ENCODE data around the gene CD300LG. TPM values are rescaled to one million over a fixed set of nuclear protein-coding genes. Genes with fewer than 3 reads are reported as not detected.
A peak's percentile ranks its signal among the peaks of the same experiment; 100 is the strongest.

CD300LG gene
- total RNA-seq, 2 experiments from 2014 or later, result not detected

DNA sequence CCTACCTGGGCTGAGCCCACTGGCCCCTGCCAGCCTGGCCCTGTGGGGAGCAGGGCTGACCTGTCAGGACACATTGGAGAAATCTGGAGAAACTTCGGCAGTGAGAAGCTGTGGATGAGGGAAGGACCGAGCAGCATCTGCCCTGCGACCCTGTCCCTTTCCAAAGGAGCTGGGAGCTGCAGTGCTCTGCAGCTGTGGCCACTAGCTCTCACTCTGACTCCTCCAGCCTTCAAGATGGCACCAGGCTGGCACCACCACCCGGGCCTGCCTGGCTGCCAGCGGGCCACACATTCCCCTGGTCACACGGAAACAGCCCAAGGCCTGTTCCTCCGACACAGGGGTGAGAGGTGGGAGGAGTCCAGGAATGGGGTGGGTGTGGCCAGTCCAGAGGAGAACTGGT, 30.1 kb downstream of the CD300LG start:
- intact Hi-C loops (cut with micrococcal nuclease), result no loop called here
- H3K36me3 Mint-ChIP-seq (ENCODE audit: low read depth), result no peaks in the 10 kb centered on the region
- no peak for DNase-seq
- no peaks in the 10 kb centered on the region for H3K4me1 Mint-ChIP-seq (ENCODE audit: low read depth)
- CTCF ChIA-PET, result interaction anchor here (0.9 to 4.1 kb wide), 8 partner anchors 9 to 239 kb away, joined by 4 to 31 read pairs (median 8); partner anchors contain the start of gene MPP2
- H3K9me3 Mint-ChIP-seq, result no peaks in the 10 kb centered on the region
- H3K4me3 Mint-ChIP-seq, result no peak overlapping the region
- no peak overlapping the region for H3K27ac Mint-ChIP-seq
- H3K27me3 Mint-ChIP-seq (ENCODE audit: low read depth), result no peaks in the 10 kb centered on the region

DNA sequence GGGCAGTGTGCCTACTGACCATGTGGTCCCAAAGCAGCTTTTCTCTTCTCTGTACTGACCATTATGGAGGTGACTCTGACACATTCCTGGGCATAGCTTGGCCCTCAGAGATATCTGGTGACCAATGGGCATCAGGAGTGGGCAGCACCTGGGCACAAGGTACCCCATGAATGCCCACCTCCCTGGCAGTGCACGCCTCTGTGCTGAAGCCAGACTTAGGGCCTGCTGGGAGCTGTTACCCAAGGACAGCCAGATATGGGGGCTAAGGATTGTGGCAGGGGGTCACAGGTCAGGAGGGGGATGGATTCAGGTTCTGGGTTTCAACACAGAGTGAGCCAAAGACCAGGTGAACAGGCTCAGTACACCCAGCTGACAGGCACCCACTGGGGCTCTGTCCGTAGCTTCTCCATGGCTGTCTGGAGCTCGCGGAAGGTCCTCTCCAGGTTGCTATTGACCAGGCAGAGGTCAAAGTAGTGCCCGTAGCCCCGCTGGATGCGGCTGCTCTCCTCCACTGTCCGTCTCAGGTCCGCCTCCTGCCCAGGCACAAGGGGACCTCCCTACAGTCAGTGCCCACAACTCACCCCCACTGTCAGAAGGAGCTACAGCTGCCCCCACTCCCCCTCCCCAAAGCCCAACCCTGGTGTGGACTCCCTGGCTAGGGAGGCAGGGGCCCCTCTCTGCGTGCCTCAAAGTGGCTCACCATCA, 30.6 kb downstream of the CD300LG start:
- Mint-ChIP-seq H3K27ac (no peak overlapping the region), H3K4me3 (no peak overlapping the region), H3K27me3 (ENCODE audit: low read depth) (no peaks in the 10 kb centered on the region), H3K9me3 (no peaks in the 10 kb centered on the region), H3K4me1 (ENCODE audit: low read depth) (no peaks in the 10 kb centered on the region), H3K36me3 (ENCODE audit: low read depth) (no peaks in the 10 kb centered on the region)
- intact Hi-C loops (cut with micrococcal nuclease), result loop anchor here (1.0 to 2.0 kb wide), 2 partner anchors 67 to 118 kb away; no protein-coding TSS in a partner anchor
- CTCF ChIA-PET, result interaction anchor here (0.7 to 4.1 kb wide), 32 partner anchors 9 to 292 kb away, joined by 3 to 31 read pairs (median 5); partner anchors contain the start of gene MPP2
- no peak for DNase-seq

DNA sequence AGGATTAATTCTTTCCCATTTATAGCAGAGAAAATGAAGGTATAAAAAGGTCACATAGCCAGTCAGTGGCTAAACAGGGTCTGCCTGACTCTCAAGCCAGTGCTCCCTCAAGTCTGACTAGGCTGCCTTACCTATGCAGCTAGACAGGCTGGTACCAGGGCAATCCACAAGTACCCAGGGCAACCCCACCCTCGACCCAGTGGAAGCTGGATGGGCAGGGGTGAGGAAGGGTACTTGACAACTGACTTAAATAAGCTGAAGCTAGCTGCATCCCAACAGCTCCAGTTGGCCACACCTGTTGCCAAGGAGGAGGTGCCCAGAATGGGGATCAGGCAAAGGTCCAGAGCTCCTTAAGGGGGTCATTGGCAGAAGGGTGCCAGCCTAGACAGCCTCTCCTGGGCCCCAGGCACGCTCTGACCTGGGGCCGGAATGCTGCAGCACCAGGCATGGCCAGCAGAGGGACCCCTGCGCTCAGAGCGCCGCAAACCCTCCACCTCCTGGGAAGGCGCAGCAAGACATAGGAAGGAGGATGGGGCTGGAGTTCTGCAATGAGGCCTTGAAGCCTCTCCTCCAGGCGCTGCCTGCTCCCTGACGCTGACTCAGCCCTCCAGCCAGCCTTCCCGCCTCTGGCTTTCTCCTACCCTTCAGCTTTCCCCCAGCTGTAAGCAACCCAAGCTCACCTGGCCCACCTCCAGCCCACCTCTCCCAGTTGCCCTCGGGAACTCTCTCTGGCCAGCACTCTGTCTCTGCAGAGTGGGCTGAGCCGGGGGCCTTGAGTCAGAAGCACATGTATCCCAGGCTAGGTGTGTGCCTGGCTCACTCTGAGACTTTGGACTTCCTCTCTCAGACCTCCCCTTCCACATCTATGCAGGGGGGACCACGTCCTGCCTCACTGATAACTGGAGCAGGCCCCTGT, 31.5 kb downstream of the CD300LG start:
- DNase-seq, result peak; percentile 75
- Mint-ChIP-seq H3K4me3 (no peak overlapping the region), H3K9me3 (no peaks in the 10 kb centered on the region), H3K4me1 (ENCODE audit: low read depth) (no peaks in the 10 kb centered on the region), H3K27ac (no peak overlapping the region), H3K36me3 (ENCODE audit: low read depth) (no peaks in the 10 kb centered on the region), H3K27me3 (ENCODE audit: low read depth) (no peaks in the 10 kb centered on the region)
- CTCF ChIA-PET, result interaction anchor here (0.7 to 4.1 kb wide), 36 partner anchors 11 to 380 kb away, joined by 3 to 31 read pairs (median 4); partner anchors contain the start of gene MPP2
- intact Hi-C loops (cut with micrococcal nuclease), result loop anchor here (1.0 to 2.0 kb wide), 2 partner anchors 66 to 117 kb away; no protein-coding TSS in a partner anchor

- no peaks in the 10 kb centered on the region for H3K27me3 Mint-ChIP-seq (ENCODE audit: low read depth)
- no peaks in the 10 kb centered on the region for H3K9me3 Mint-ChIP-seq
- CTCF ChIA-PET, result interaction anchor here (0.6 to 4.1 kb wide), 18 partner anchors 10 to 271 kb away, joined by 3 to 28 read pairs (median 4); no protein-coding TSS in a partner anchor
- no peak for DNase-seq
- H3K4me1 Mint-ChIP-seq (ENCODE audit: low read depth), result no peaks in the 10 kb centered on the region
- no peaks in the 10 kb centered on the region for H3K36me3 Mint-ChIP-seq (ENCODE audit: low read depth)
- no peak overlapping the region for H3K27ac Mint-ChIP-seq
- H3K4me3 Mint-ChIP-seq, result no peak overlapping the region
- intact Hi-C loops (cut with micrococcal nuclease), result loop anchor here (2.0 kb wide), 1 partner anchor 65 kb away; no protein-coding TSS in a partner anchor
Measured at GRCh38 chr17:43879723-43880419, 32.9 kb downstream of the CD300LG start.

DNA sequence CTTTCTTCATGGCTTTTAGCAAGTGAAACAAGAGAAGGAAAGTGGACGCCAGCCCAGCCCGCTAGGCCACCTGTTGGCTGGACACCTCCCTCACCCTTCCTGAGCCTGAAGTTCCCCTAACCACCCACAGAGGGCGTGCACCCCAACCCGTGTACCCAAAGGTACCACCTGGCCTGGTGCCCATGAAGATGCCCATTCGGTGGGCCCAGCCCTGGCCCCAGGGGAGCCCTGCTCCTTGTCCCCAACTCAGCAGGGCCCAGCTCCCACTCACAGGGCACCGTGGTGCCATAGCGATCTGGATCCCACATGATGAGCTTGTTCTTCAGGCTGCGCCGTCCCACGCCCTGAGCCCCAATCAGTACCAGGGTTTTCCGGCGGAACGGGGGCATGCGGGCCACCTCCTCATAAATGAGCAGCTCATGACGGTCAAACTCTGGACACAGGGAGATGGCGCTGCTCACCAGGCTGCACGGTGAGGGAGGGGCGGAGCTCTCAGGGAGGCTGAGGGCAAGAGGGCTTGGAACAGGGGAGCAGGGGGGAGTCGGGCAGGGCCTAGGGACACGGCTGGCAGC, 33.5 kb downstream of the CD300LG start:
- Mint-ChIP-seq H3K27me3 (ENCODE audit: low read depth) (no peaks in the 10 kb centered on the region), H3K4me1 (ENCODE audit: low read depth) (no peaks in the 10 kb centered on the region), H3K9me3 (no peaks in the 10 kb centered on the region), H3K4me3 (no peak overlapping the region), H3K36me3 (ENCODE audit: low read depth) (no peaks in the 10 kb centered on the region), H3K27ac (no peak overlapping the region)
- CTCF ChIA-PET, result interaction anchor here (0.6 to 4.1 kb wide), 15 partner anchors 9 to 271 kb away, joined by 3 to 28 read pairs (median 3); no protein-coding TSS in a partner anchor
- intact Hi-C loops (cut with micrococcal nuclease), result no loop called here
- peak; percentile 58 for DNase-seq

GRCh38 chr17:43881181-43881580, 34.2 kb downstream of the CD300LG start:
- Mint-ChIP-seq H3K4me1 (ENCODE audit: low read depth) (no peaks in the 10 kb centered on the region), H3K27me3 (ENCODE audit: low read depth) (no peaks in the 10 kb centered on the region), H3K4me3 (no peak overlapping the region), H3K36me3 (ENCODE audit: low read depth) (no peaks in the 10 kb centered on the region), H3K9me3 (no peaks in the 10 kb centered on the region), H3K27ac (no peak overlapping the region)
- CTCF ChIA-PET, result interaction anchor here (0.6 to 4.1 kb wide), 10 partner anchors 8 to 270 kb away, joined by 3 to 28 read pairs (median 3); no protein-coding TSS in a partner anchor
- intact Hi-C loops (cut with micrococcal nuclease), result no loop called here
- no peak for DNase-seq

DNA sequence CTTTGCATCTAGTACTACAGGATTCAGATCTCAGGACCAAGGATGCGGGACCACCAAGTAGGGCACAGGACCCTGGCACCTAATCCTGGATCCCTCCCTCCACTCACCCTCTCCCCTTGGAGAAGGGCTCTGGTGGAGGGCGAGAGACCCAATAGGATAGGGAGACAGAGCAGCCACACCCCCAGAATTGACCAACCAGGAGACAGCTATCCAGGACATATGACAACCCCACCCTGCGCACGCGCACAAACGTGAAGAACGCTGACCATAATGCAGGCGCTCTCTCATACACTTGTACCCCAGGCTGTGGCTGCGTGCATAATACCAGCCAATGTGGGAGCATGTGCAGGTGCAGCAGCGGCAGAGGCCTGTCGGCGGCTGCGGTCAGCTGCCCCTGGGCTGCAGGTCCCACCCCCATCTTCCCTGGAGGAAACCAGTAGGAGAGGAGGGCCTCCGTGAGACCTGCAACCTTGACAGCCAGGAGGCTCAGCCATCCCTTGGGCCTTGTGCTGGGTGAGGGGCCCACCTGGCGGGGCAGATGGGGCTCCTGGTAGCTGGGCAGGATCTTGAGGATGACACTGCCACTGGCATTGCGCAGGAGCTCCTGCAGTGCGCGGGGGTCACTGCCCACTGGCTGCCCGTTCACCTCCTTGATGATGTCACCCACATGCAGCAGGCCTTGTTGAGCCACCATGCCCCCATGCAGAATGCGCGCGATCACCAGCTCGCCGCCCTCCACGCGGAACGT, 35.0 kb downstream of the CD300LG start:
- H3K27ac Mint-ChIP-seq, result no peak overlapping the region
- H3K9me3 Mint-ChIP-seq, result no peaks in the 10 kb centered on the region

DNA sequence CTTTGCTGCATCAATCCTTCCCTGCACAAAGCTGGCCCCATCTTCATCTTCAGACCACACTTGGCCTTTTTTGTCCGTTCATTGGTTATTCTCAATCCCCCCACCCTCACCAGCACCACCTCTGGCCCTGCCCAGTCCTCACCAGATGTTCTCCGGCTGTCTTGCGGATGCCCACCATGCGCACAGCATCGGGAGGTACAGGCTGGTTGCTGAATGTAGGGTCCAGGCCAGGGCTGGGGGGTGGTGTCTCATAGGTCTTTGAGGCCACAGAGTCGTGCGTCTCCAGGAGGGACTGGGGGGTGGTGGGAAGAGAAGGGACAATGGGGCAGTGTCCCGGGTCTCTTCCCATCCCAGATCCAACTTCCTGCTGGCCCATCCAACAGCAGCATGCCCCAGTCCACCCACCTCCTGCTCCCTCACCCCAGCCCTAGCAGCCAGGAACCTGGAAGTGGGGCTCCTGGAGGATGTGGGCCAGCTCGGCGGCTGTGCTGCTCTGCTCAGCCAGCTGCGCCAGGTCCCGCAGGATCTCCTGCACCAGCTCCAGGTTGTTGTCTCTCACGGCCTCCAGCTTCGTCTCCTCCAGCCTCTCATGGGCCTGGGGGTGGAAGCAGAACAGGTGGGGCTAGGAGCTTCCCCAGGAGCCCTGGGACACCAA, 35.9 kb downstream of the CD300LG start:
- no peak for DNase-seq
- intact Hi-C loops (cut with micrococcal nuclease), result no loop called here
- Mint-ChIP-seq H3K4me3 (no peak overlapping the region), H3K27me3 (ENCODE audit: low read depth) (no peaks in the 10 kb centered on the region), H3K27ac (no peak overlapping the region), H3K9me3 (no peaks in the 10 kb centered on the region), H3K36me3 (ENCODE audit: low read depth) (no peaks in the 10 kb centered on the region), H3K4me1 (ENCODE audit: low read depth) (no peaks in the 10 kb centered on the region)
- CTCF ChIA-PET, result no interaction called here

More for the DNA sequence above, 35.0 kb downstream of the CD300LG start:
- H3K27me3 Mint-ChIP-seq (ENCODE audit: low read depth), result no peaks in the 10 kb centered on the region
- H3K4me3 Mint-ChIP-seq, result no peak overlapping the region
- no peak for DNase-seq
- CTCF ChIA-PET, result interaction anchor here (1.2 to 2.3 kb wide), 2 partner anchors 10 to 36 kb away, joined by 3 to 7 read pairs; no protein-coding TSS in a partner anchor
- H3K4me1 Mint-ChIP-seq (ENCODE audit: low read depth), result no peaks in the 10 kb centered on the region
- H3K36me3 Mint-ChIP-seq (ENCODE audit: low read depth), result no peaks in the 10 kb centered on the region
- intact Hi-C loops (cut with micrococcal nuclease), result no loop called here

DNA sequence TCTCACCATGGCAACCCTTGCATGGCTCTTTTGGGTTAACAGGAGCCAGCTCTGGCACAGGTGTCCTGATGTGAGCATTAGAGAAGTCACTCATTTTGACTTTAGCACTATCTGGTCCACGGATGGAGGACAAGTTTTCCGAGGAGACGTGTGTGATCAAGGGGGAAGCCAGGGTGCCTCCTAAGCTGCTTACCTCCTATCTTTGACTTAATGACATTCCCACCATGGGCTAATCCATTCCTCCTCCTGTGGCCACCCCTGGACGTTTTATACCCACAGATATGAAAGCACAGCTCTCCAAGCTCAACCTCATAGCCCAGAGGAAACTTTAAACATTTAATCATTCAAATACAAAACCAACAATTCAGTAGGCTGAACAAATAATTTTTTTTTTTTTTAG, 41.6 kb downstream of the CD300LG start:
- no peak overlapping the region for H3K27ac Mint-ChIP-seq
- no peaks in the 10 kb centered on the region for H3K9me3 Mint-ChIP-seq
- no peak for DNase-seq
- intact Hi-C loops (cut with micrococcal nuclease), result no loop called here
- CTCF ChIA-PET, result interaction anchor here (1.4 to 2.8 kb wide), 2 partner anchors 10 to 56 kb away, joined by 4 to 28 read pairs; no protein-coding TSS in a partner anchor
- no peak overlapping the region for H3K4me3 Mint-ChIP-seq
- H3K4me1 Mint-ChIP-seq (ENCODE audit: low read depth), result no peaks in the 10 kb centered on the region
- H3K27me3 Mint-ChIP-seq (ENCODE audit: low read depth), result no peaks in the 10 kb centered on the region
- no peaks in the 10 kb centered on the region for H3K36me3 Mint-ChIP-seq (ENCODE audit: low read depth)

DNA sequence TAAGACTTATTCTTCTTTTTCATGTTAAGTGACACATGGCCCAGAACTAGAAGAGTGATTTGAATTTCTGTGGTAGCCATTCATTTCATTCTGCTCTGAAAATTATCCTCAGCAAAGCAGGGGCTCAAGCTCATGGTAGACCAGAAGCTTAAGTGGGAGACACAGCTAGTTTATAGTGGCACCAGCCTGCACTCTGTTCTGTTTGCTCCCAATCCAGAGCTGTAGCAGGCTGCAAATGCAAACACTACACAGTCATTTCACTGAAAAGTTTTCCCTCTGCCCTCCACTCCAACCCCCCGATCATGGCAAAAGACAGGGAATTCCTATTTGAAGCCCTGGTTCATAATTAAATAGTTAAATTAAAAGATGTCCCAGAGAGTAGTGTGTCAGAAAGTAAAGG, 43.3 kb downstream of the CD300LG start:
- Mint-ChIP-seq H3K4me3 (no peak overlapping the region), H3K4me1 (ENCODE audit: low read depth) (no peaks in the 10 kb centered on the region), H3K36me3 (ENCODE audit: low read depth) (no peaks in the 10 kb centered on the region), H3K9me3 (no peaks in the 10 kb centered on the region), H3K27me3 (ENCODE audit: low read depth) (no peaks in the 10 kb centered on the region), H3K27ac (no peak overlapping the region)
- CTCF ChIA-PET, result interaction anchor here (2.8 kb wide), 1 partner anchor 11 kb away, joined by 28 read pairs; no protein-coding TSS in a partner anchor
- intact Hi-C loops (cut with micrococcal nuclease), result no loop called here
- DNase-seq, result no peak
